GM12878 (cell line): ENCODE measurements around the gene TMEM208. TPM values are rescaled to one million over a fixed set of nuclear protein-coding genes. Genes with fewer than 3 reads are reported as not detected.

Experiments used
- BACH1 ChIP-seq: fragments of 450-650 bp; IDR thresholded peaks from 2 replicates; pipeline ENCODE4 v1.6.1; 2017; ENCODE audit warnings: mild to moderate bottlenecking, borderline replicate concordance
- CBX3 ChIP-seq: fragments of 200-600 bp; sonication (generic); IDR thresholded peaks from 2 replicates; pipeline ENCODE4 v1.6.1; 2016; ENCODE audit warnings: low read depth, borderline replicate concordance
- CHD2 ChIP-seq: IDR thresholded peaks from 2 replicates; pipeline ENCODE4 v1.6.1; 2011; ENCODE audit warnings: low read depth, low read length, improper control_type of control experiment, borderline replicate concordance
- DPF2 ChIP-seq: fragments of 450-650 bp; IDR thresholded peaks from 2 replicates; pipeline ENCODE4 v1.6.1; 2017; ENCODE audit warnings: mild to moderate bottlenecking
- FOXK2 ChIP-seq: fragments of 450-650 bp; IDR thresholded peaks from 2 replicates; pipeline ENCODE4 v1.6.1; 2017; ENCODE audit warnings: mild to moderate bottlenecking, moderate library complexity
- IKZF1 ChIP-seq: fragments of 450-650 bp; conservative IDR thresholded peaks from 2 replicates; pipeline ENCODE4 v1.6.1; 2017; ENCODE audit warnings: antibody characterized with exemption, mild to moderate bottlenecking
- KLF5 ChIP-seq: fragments of 450-650 bp; IDR thresholded peaks from 2 replicates; pipeline ENCODE4 v1.6.1; 2014; ENCODE audit warnings: mild to moderate bottlenecking; ENCODE audit not compliant: partially characterized antibody
- NFIC ChIP-seq: IDR thresholded peaks from 2 replicates; pipeline ENCODE4 v1.6.1; 2012; ENCODE audit warnings: low read depth, mild to moderate bottlenecking, inconsistent platforms, low read length, moderate library complexity
- RB1 ChIP-seq: fragments of 450-650 bp; formaldehyde crosslinking; IDR thresholded peaks from 2 replicates; pipeline ENCODE4 v1.6.1; 2017; ENCODE audit warnings: mild to moderate bottlenecking, borderline replicate concordance
- SREBF2 ChIP-seq: IDR thresholded peaks from 2 replicates; pipeline ENCODE4 v1.6.1; 2012; ENCODE audit warnings: mild to moderate bottlenecking, low read length
- SRF ChIP-seq, 2 experiments: IDR thresholded peaks; 2 replicates each; pipeline ENCODE4 v1.6.1; 2011; ENCODE audit warnings: low read depth in 2 of 2, low read length in 2 of 2, mild to moderate bottlenecking in 1 of 2, moderate library complexity in 1 of 2
- TCF12 ChIP-seq: IDR thresholded peaks from 2 replicates; pipeline ENCODE4 v1.6.1; 2011; ENCODE audit warnings: low read depth, mild to moderate bottlenecking, low read length
- ZZZ3 ChIP-seq: IDR thresholded peaks from 2 replicates; pipeline ENCODE4 v1.6.1; 2011; ENCODE audit warnings: low read depth; ENCODE audit not compliant: control insufficient read depth, insufficient read length
- polyA plus RNA-seq, 11 experiments: library from polyadenylated mRNA; depleted of rRNA in 4 of 11; unstranded in 6 of 11; stranded (reverse) in 5 of 11; fragments of >200 nt; fragmentation: Nextera tagmentation in 4 of 11; fragmentation: Illumina TruSeq in 1 of 11; extraction: Ambion mirVana in 4 of 11; extraction: Trizol in 1 of 11; gene quantifications; 1 replicate in 1 of 11; 2 replicates in 10 of 11; pipeline versions ENCODE4 v1.2.1 to v1.2.3, GENCODE V29; 2011 to 2016; ENCODE audit warnings: inconsistent platforms in 2 of 11, missing spikeins in 2 of 11, low read depth in 1 of 11
- total RNA-seq, 4 experiments: library from RNA; depleted of rRNA in 3 of 4; stranded (reverse); fragments of >200 nt in 3 of 4; fragmentation: Illumina TruSeq in 1 of 4; extraction: Trizol in 1 of 4; gene quantifications; 2 replicates each; pipeline versions ENCODE4 v1.2.1 to v1.2.3, GENCODE V29; 2013 to 2021
- TF ChIP-seq, protein P1 (sequence below): fragments of 450-650 bp; IDR thresholded peaks from 2 replicates; pipeline ENCODE4 v1.6.1; 2017; ENCODE audit warnings: antibody characterized with exemption, mild to moderate bottlenecking, moderate library complexity
- TF ChIP-seq, protein P2 (sequence below): fragments of 450-650 bp; IDR thresholded peaks from 2 replicates; pipeline ENCODE4 v1.6.1; 2017; ENCODE audit warnings: borderline replicate concordance
- TF ChIP-seq, protein P3 (sequence below): IDR thresholded peaks from 2 replicates; pipeline ENCODE4 v1.6.1; 2011; ENCODE audit warnings: mild to moderate bottlenecking, low read depth, low read length, moderate library complexity; ENCODE audit not compliant: insufficient replicate concordance
- TF ChIP-seq, protein P4 (sequence below): fragments of 450-650 bp; IDR thresholded peaks from 2 replicates; pipeline ENCODE4 v1.6.1; 2017; ENCODE audit warnings: mild to moderate bottlenecking
- TF ChIP-seq, protein P5 (sequence below): fragments of 450-650 bp; IDR thresholded peaks from 2 replicates; pipeline ENCODE4 v1.6.1; 2017; ENCODE audit warnings: mild to moderate bottlenecking, moderate library complexity

Gene TMEM208
- total and polyA plus RNA-seq, 10 of the 15 experiments (the other 5 are each of a cell fraction or from before 2014, with no cell fraction given) = 34.1 to 244 (median 54.1) TPM

DNA sequence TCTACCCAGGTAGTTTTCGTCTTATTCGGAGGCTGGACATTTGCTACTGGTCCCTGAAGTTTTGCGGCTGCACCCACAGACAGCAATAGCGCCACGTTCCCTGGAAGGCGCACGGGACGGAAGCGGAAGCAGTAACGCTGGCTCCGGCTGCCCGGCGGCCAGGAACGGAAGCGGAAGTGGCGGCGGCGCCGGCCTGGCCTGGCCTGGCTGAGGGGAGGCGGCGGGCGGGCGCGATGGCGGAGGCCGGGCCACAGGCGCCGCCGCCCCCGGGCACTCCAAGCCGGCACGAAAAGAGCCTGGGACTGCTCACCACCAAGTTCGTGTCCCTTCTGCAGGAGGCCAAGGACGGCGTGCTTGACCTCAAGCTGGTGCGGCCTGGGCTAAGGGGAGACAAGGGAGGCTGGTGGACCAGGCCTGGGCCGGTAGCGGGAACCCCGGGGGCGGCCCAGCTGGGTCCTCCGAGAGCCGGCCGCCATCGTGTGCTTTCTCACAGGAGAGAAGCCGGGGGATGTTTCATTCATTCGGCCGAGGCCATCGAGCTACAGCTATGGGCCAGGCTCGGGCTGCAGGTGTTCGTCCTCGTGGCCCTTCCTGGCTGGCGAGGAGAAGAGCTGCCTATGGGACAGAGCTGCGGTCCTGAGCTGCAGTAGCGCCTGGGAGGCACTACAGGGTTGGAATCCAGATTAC, 34.8 kb upstream of the TMEM208 start, which contains the start of gene E2F4 (continued):
- TF ChIP-seq CHD2 (peak; percentile 54; the same call in 1 of the 2 replicates), CBX3 (no peak), ZZZ3 (no peak), IKZF1 (peak; percentile 93), BACH1 (0 out of 2 replicates have a peak, but pooled peaks have one; percentile 54), KLF5 (peak; percentile 56), DPF2 (peak; percentile 73; the same call in 1 of the 2 replicates), FOXK2 (no peak), RB1 (peak; percentile 83), SRF (IDR thresholded peaks at IDR 0.05; ENCODE audit: low read depth in 2 of 2, low read length in 2 of 2) (0 out of 4 replicates have a peak, but pooled peaks have one; percentile 21 to 30), SREBF2 (0 out of 2 replicates have a peak, but pooled peaks have one; percentile 58), NFIC (no peak), TCF12 (peak; percentile 5; the same call in 1 of the 2 replicates)
- TF ChIP-seq, protein P1, sequence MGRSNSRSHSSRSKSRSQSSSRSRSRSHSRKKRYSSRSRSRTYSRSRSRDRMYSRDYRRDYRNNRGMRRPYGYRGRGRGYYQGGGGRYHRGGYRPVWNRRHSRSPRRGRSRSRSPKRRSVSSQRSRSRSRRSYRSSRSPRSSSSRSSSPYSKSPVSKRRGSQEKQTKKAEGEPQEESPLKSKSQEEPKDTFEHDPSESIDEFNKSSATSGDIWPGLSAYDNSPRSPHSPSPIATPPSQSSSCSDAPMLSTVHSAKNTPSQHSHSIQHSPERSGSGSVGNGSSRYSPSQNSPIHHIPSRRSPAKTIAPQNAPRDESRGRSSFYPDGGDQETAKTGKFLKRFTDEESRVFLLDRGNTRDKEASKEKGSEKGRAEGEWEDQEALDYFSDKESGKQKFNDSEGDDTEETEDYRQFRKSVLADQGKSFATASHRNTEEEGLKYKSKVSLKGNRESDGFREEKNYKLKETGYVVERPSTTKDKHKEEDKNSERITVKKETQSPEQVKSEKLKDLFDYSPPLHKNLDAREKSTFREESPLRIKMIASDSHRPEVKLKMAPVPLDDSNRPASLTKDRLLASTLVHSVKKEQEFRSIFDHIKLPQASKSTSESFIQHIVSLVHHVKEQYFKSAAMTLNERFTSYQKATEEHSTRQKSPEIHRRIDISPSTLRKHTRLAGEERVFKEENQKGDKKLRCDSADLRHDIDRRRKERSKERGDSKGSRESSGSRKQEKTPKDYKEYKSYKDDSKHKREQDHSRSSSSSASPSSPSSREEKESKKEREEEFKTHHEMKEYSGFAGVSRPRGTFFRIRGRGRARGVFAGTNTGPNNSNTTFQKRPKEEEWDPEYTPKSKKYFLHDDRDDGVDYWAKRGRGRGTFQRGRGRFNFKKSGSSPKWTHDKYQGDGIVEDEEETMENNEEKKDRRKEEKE = no peak
- TF ChIP-seq, protein P2, sequence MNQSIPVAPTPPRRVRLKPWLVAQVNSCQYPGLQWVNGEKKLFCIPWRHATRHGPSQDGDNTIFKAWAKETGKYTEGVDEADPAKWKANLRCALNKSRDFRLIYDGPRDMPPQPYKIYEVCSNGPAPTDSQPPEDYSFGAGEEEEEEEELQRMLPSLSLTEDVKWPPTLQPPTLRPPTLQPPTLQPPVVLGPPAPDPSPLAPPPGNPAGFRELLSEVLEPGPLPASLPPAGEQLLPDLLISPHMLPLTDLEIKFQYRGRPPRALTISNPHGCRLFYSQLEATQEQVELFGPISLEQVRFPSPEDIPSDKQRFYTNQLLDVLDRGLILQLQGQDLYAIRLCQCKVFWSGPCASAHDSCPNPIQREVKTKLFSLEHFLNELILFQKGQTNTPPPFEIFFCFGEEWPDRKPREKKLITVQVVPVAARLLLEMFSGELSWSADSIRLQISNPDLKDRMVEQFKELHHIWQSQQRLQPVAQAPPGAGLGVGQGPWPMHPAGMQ = no peak
- TF ChIP-seq, protein P3, sequence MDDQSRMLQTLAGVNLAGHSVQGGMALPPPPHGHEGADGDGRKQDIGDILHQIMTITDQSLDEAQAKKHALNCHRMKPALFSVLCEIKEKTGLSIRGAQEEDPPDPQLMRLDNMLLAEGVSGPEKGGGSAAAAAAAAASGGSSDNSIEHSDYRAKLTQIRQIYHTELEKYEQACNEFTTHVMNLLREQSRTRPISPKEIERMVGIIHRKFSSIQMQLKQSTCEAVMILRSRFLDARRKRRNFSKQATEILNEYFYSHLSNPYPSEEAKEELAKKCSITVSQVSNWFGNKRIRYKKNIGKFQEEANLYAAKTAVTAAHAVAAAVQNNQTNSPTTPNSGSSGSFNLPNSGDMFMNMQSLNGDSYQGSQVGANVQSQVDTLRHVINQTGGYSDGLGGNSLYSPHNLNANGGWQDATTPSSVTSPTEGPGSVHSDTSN = no peak
- TF ChIP-seq, protein P4, sequence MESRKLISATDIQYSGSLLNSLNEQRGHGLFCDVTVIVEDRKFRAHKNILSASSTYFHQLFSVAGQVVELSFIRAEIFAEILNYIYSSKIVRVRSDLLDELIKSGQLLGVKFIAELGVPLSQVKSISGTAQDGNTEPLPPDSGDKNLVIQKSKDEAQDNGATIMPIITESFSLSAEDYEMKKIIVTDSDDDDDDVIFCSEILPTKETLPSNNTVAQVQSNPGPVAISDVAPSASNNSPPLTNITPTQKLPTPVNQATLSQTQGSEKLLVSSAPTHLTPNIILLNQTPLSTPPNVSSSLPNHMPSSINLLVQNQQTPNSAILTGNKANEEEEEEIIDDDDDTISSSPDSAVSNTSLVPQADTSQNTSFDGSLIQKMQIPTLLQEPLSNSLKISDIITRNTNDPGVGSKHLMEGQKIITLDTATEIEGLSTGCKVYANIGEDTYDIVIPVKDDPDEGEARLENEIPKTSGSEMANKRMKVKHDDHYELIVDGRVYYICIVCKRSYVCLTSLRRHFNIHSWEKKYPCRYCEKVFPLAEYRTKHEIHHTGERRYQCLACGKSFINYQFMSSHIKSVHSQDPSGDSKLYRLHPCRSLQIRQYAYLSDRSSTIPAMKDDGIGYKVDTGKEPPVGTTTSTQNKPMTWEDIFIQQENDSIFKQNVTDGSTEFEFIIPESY = no peak
- TF ChIP-seq, protein P5, sequence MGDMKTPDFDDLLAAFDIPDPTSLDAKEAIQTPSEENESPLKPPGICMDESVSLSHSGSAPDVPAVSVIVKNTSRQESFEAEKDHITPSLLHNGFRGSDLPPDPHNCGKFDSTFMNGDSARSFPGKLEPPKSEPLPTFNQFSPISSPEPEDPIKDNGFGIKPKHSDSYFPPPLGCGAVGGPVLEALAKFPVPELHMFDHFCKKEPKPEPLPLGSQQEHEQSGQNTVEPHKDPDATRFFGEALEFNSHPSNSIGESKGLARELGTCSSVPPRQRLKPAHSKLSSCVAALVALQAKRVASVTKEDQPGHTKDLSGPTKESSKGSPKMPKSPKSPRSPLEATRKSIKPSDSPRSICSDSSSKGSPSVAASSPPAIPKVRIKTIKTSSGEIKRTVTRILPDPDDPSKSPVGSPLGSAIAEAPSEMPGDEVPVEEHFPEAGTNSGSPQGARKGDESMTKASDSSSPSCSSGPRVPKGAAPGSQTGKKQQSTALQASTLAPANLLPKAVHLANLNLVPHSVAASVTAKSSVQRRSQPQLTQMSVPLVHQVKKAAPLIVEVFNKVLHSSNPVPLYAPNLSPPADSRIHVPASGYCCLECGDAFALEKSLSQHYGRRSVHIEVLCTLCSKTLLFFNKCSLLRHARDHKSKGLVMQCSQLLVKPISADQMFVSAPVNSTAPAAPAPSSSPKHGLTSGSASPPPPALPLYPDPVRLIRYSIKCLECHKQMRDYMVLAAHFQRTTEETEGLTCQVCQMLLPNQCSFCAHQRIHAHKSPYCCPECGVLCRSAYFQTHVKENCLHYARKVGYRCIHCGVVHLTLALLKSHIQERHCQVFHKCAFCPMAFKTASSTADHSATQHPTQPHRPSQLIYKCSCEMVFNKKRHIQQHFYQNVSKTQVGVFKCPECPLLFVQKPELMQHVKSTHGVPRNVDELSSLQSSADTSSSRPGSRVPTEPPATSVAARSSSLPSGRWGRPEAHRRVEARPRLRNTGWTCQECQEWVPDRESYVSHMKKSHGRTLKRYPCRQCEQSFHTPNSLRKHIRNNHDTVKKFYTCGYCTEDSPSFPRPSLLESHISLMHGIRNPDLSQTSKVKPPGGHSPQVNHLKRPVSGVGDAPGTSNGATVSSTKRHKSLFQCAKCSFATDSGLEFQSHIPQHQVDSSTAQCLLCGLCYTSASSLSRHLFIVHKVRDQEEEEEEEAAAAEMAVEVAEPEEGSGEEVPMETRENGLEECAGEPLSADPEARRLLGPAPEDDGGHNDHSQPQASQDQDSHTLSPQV = no peak
